ENCODE measurements around the gene TCOF1. TPM values are rescaled to one million over a fixed set of nuclear protein-coding genes. Genes with fewer than 3 reads are reported as not detected.

The TCOF1 gene
- total and polyA plus RNA-seq, 11 donors: 11.9 to 29.9 (median 16.0) TPM

DNA sequence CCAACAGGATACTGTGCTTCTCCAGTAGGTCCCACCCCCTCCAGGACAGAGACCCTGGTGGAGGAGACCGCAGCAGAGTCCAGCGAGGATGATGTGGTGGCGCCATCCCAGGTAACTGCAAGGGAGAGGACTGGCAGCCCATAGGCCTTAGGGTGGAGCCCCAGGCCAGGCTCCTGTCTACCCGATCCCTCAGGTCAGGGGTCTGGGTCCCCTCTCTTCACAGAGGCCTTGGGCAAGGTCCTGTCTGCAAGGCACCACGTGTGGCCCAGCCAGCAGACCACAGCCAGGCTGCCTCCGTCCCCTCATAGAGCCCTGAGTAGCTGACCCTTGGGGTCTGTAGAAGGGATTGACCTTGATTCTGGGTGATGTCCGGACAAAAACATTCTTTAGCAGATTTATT is 35.2 kb downstream of the TCOF1 start:
- no peaks in the 10 kb centered on the region for H3K4me1 ChIP-seq
- ATAC-seq (no peak), DNase-seq (no peak)
- H3K36me3 ChIP-seq: peaks cover 0 to 99% (median 96%) of the 10 kb centered on the region in 9 donors
- no peak overlapping the region for H3K4me3 ChIP-seq
- intact Hi-C loops (cut with DNase I): loop anchor here in 1 of 10 donors (10.0 kb wide), 1 partner anchor 52 kb away; the partner anchor contains the start of gene RPS14
- no peak overlapping the region for H3K27ac ChIP-seq
- H3K9me3 ChIP-seq: no peaks in the 10 kb centered on the region
- TF ChIP-seq POLR2A (IDR thresholded peaks at IDR 0.05): no peak
- TF ChIP-seq, protein P1, sequence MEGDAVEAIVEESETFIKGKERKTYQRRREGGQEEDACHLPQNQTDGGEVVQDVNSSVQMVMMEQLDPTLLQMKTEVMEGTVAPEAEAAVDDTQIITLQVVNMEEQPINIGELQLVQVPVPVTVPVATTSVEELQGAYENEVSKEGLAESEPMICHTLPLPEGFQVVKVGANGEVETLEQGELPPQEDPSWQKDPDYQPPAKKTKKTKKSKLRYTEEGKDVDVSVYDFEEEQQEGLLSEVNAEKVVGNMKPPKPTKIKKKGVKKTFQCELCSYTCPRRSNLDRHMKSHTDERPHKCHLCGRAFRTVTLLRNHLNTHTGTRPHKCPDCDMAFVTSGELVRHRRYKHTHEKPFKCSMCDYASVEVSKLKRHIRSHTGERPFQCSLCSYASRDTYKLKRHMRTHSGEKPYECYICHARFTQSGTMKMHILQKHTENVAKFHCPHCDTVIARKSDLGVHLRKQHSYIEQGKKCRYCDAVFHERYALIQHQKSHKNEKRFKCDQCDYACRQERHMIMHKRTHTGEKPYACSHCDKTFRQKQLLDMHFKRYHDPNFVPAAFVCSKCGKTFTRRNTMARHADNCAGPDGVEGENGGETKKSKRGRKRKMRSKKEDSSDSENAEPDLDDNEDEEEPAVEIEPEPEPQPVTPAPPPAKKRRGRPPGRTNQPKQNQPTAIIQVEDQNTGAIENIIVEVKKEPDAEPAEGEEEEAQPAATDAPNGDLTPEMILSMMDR (IDR thresholded peaks at IDR 0.05): no peak
- H3K27me3 ChIP-seq: no peaks in the 10 kb centered on the region
- 89 to 96% (median 95%) methylated on average over 7 of the region's 7 CpGs for WGBS, 4 donors

DNA sequence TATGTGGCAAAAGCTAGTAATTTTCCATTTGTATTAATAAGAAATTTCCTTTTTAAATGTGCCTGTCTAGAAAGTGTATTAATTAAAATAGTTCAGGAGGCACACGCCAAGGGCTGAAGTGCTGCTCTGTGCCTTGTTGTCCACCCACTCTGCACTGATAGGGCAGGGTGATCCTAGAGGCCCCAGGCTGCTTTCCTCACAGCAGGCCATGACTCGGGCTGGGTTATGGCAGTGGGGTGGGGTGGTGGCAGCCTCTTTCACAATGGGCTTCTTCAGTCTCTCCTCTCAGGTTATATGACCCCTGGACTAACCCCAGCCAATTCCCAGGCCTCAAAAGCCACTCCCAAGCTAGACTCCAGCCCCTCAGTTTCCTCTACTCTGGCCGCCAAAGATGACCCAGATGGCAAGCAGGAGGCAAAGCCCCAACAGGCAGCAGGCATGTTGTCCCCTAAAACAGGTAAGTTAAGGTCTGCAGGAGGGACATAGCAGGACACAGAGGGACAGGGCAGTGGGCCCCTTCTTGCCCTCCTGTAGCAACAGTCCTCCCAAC is 35.7 kb downstream of the TCOF1 start:
- H3K36me3 ChIP-seq: peaks cover 0 to 99% (median 96%) of the 10 kb centered on the region in 9 donors
- H3K9me3 ChIP-seq: no peaks in the 10 kb centered on the region
- intact Hi-C loops (cut with DNase I): loop anchor here in 1 of 10 donors (10.0 kb wide), 1 partner anchor 52 kb away; the partner anchor contains the start of gene RPS14
- WGBS, 4 donors: 84 to 92% (median 89%) methylated on average over 3 of the region's 3 CpGs
- H3K27ac ChIP-seq: no peak overlapping the region
- ATAC-seq: no peak
- no peak for DNase-seq
- H3K4me3 ChIP-seq: no peak overlapping the region
- TF ChIP-seq POLR2A (IDR thresholded peaks at IDR 0.05): no peak
- TF ChIP-seq, protein P1 (IDR thresholded peaks at IDR 0.05): no peak
- no peaks in the 10 kb centered on the region for H3K27me3 ChIP-seq
- H3K4me1 ChIP-seq: no peaks in the 10 kb centered on the region

DNA sequence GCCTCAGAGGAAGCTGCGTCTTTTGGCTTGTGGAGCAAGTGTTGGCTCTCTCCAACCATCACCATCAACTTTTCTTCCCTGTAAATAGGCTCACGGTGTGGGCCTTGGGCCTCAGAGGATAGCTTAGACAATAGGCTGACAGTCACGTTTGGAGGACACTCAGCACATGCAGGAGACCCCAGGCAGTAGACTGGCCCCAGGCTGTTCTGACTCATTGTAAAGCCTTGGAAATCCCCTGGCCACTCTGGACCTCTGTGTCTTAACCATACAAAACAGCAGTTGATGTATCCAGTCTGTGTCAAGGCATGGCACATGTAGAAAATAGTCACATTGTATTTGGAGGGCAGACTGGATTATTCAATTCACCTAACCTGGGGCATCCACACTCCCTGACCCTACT is 36.6 kb downstream of the TCOF1 start:
- intact Hi-C loops (cut with DNase I): loop anchor here in 1 of 10 donors (10.0 kb wide), 1 partner anchor 51 kb away; the partner anchor contains the start of gene RPS14
- Histone ChIP-seq H3K9me3 (no peaks in the 10 kb centered on the region), H3K4me3 (no peak overlapping the region), H3K27me3 (no peaks in the 10 kb centered on the region), H3K27ac (no peak overlapping the region), H3K36me3 (peaks cover 0 to 99% (median 93%) of the 10 kb centered on the region in 9 donors), H3K4me1 (no peaks in the 10 kb centered on the region)
- DNase-seq: no peak
- ATAC-seq: no peak
- WGBS, 4 donors: 75 to 92% (median 80%) methylated on average over 3 of the region's 3 CpGs
- no peak for TF ChIP-seq POLR2A (IDR thresholded peaks at IDR 0.05)
- TF ChIP-seq, protein P1 (IDR thresholded peaks at IDR 0.05): no peak

DNA sequence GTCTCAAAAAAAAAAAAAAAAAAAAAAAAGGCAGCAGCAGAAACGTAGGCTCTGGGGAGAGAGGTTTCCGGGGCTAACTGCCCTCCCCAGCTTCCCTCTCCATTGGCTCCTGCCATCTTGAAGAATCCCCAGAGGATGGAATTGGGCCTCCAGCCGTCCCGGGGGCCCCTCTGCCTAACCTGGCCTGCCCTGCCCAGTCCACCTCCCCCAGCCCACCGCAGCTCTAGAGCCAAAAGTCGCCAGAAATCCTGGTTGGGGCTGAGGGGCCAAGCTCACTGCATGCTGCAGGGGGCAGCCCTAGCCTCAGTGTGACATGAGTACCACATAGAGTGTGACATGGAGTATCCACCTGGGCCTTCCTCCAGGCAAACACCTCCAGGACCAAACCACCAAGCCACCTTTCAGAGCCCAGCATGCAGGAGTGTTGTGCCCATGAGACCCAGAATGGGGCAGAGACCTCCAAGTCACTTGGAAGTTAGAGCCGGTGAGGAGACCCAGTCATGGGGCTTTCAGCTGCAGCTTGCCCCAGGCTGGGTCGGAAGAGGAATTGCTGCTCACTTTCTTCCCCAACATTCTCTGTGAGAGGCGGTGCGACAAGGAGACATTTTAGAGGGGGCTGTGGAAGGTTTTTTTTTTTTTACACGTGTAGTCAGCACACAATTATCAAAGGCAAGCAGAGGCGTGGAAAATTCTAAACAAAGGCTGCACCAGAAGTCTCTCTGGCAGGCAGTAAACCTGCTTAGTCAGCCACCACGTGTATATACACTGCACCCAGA is 37.6 kb downstream of the TCOF1 start:
- no peak for TF ChIP-seq POLR2A (IDR thresholded peaks at IDR 0.05)
- TF ChIP-seq, protein P1 (IDR thresholded peaks at IDR 0.05): no peak
- intact Hi-C loops (cut with DNase I): loop anchor here in 6 of 10 donors (5.0 to 10.0 kb wide), 2 partner anchors 42 to 50 kb away; partner anchors contain the start of gene RPS14 (in 1 of the 6)
- Histone ChIP-seq H3K9me3 (no peaks in the 10 kb centered on the region), H3K4me3 (no peak overlapping the region), H3K4me1 (no peaks in the 10 kb centered on the region), H3K27me3 (no peaks in the 10 kb centered on the region), H3K27ac (no peak overlapping the region), H3K36me3 (peaks cover 0 to 99% (median 93%) of the 10 kb centered on the region in 9 donors)
- ATAC-seq (no peak), DNase-seq (no peak)
- WGBS, 4 donors: 80 to 88% (median 84%) methylated on average over 13 of the region's 13 CpGs
